ENCODE results near the gene PEAK1.

- TF ChIP-seq POLR2A (IDR thresholded peaks at IDR 0.05; ENCODE audit: low read length): no peak
- TF ChIP-seq GATA1 (IDR thresholded peaks at IDR 0.05; ENCODE audit: low read depth, low read length): no peak
Observed at GRCh38 chr15:77309392-77309791, 110.5 kb downstream of the PEAK1 start.

All from erythroblast (primary cell).